Gastrocnemius medialis (tissue), 4 donors: ENCODE measurements around the gene ANKRD12. TPM values are rescaled to one million over a fixed set of nuclear protein-coding genes. Genes with fewer than 3 reads are reported as not detected.

Experiments
- ATAC-seq, 2 donors: fragments of 150-250 bp; one replicate each; pipeline ENCODE4 v1.9.1; 2016
- DNase-seq, 2 donors: peaks; one replicate each; pipeline ENCODE4 v3.0.0-alpha.2; 2019
- H3K27ac ChIP-seq, 4 donors: fragments of 200-600 bp; sonication (generic); 1 replicate in 1 of 4; 2 replicates in 3 of 4; pipeline ENCODE4 v1.5.1; 2016 to 2018; ENCODE audit warnings: mild to moderate bottlenecking in 2 of 4, moderate library complexity in 1 of 4
- H3K27me3 ChIP-seq, 3 donors: fragments of 200-600 bp; sonication (generic) in 2 of 3; 1 replicate in 1 of 3; 2 replicates in 2 of 3; pipeline versions ENCODE4 v1.5.1 to v1.6.0; 2016 to 2019; ENCODE audit warnings: mild to moderate bottlenecking in 1 of 3, moderate library complexity in 1 of 3
- H3K36me3 ChIP-seq, 2 donors: fragments of 200-600 bp; sonication (generic) in 1 of 2; one replicate each; pipeline ENCODE4 v1.5.1; 2017 to 2018
- H3K4me1 ChIP-seq, 2 donors: fragments of 200-600 bp; sonication (generic) in 1 of 2; one replicate each; pipeline ENCODE4 v1.5.1; 2016 to 2017; ENCODE audit warnings: mild to moderate bottlenecking in 2 of 2
- H3K4me3 ChIP-seq, 4 donors: fragments of 200-600 bp; sonication (generic) in 3 of 4; 1 replicate in 1 of 4; 2 replicates in 3 of 4; pipeline ENCODE4 v1.5.1; 2016 to 2019; ENCODE audit warnings: mild to moderate bottlenecking in 2 of 4
- H3K9me3 ChIP-seq, 3 donors: fragments of 200-600 bp; sonication (generic) in 2 of 3; 1 replicate in 1 of 3; 2 replicates in 2 of 3; pipeline ENCODE4 v1.5.1; 2016 to 2019
- POLR2A ChIP-seq, 2 donors: fragments of 450-650 bp; IDR thresholded peaks; one replicate each; pipeline ENCODE4 v1.6.1; 2017; ENCODE audit warnings: antibody characterized with exemption in 2 of 2, mild to moderate bottlenecking in 2 of 2, moderate library complexity in 2 of 2
- in situ Hi-C, 4 donors: fragments of 200-750 bp; cut with MboI; loops; one replicate each; pipeline versions ENCODE4 v1.15.0 to v1.8.0; 2017; ENCODE audit warnings: low sequenced_read_pairs in 4 of 4
- intact Hi-C: fragments of 100-400 bp; cut with DNase I; formaldehyde crosslinking; loops from one replicate; pipeline ENCODE4 v1.15.1; 2023; ENCODE audit warnings: low total_unique reads
- total RNA-seq, 4 donors: library from RNA; depleted of rRNA; stranded (reverse); fragments of >200 nt; gene quantifications; one replicate each; pipeline versions ENCODE4 v1.1.0 to v1.2.3, GENCODE V29; 2016
- TF ChIP-seq, protein P1 (sequence below), 5 experiments: fragments of 450-650 bp in 3 of 5; fragments of 200-600 bp in 2 of 5; sonication (generic) in 2 of 5; IDR thresholded peaks in 4 of 5; conservative IDR thresholded peaks in 1 of 5; 1 replicate in 4 of 5; 2 replicates in 1 of 5; pipeline ENCODE4 v1.5.1; 2016 to 2019; ENCODE audit warnings: antibody characterized with exemption in 5 of 5, mild to moderate bottlenecking in 3 of 5, moderate library complexity in 3 of 5

Gene ANKRD12
- total RNA-seq, 4 donors from 2014 or later: 26.9 to 40.1 (median 36.7) TPM

DNA sequence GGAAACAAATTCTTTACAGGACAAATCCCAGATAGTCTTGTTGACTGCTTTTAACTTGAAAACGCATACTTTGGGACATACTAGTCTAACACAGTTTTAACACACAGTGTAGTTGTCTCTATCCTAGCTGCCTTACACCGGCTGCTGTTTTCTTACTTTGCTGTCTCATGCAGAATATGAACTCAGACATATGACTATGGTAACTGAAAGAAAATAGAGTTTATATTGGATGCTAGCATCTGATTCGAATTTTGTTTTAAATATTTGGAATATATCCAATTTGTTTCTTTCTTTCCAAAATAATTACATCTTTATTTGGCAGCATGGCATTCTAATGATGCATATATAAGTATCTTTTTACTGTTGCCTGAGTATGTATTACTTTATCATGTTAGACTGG lies 69.8 kb downstream of the ANKRD12 start:
- H3K27me3 ChIP-seq: no peaks in the 10 kb centered on the region
- H3K27ac ChIP-seq: no peak overlapping the region
- no peak for TF ChIP-seq POLR2A (IDR thresholded peaks at IDR 0.05)
- TF ChIP-seq, protein P1, sequence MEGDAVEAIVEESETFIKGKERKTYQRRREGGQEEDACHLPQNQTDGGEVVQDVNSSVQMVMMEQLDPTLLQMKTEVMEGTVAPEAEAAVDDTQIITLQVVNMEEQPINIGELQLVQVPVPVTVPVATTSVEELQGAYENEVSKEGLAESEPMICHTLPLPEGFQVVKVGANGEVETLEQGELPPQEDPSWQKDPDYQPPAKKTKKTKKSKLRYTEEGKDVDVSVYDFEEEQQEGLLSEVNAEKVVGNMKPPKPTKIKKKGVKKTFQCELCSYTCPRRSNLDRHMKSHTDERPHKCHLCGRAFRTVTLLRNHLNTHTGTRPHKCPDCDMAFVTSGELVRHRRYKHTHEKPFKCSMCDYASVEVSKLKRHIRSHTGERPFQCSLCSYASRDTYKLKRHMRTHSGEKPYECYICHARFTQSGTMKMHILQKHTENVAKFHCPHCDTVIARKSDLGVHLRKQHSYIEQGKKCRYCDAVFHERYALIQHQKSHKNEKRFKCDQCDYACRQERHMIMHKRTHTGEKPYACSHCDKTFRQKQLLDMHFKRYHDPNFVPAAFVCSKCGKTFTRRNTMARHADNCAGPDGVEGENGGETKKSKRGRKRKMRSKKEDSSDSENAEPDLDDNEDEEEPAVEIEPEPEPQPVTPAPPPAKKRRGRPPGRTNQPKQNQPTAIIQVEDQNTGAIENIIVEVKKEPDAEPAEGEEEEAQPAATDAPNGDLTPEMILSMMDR (IDR thresholded peaks at IDR 0.05 in 4 of 5, conservative IDR thresholded peaks at IDR 0.05 in 1 of 5): no peak
- intact Hi-C loops (no loop called here), in situ Hi-C loops (no loop called here)
- peaks cover 6 to 27% of the 10 kb centered on the region in 2 donors for H3K4me1 ChIP-seq
- H3K4me3 ChIP-seq: no peak overlapping the region
- no peak for ATAC-seq
- H3K36me3 ChIP-seq: peaks cover 0 to 17% of the 10 kb centered on the region in 2 donors
- no peaks in the 10 kb centered on the region for H3K9me3 ChIP-seq
- no peak for DNase-seq

DNA sequence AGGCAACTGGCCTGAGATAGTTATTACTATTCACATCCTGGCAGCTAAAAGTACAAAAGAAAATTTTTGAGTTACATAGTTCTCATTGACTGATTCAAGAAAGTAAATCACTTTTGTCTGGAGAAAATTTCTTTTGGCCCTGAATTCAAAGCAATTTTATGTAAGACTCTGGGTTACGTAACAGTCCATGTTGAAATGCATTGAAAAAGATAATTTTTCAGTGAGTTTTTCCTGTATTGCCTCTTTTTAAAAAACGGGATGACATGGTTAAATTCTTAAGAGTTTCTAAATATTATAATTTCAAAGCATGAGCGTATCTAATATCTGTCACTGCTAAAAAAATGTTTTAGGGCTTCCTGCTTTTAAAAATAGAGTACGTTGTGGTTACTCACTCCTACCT lies 72.7 kb downstream of the ANKRD12 start:
- in situ Hi-C loops: no loop called here
- peaks cover 0 to 43% of the 10 kb centered on the region in 2 donors for H3K36me3 ChIP-seq
- no peak for ATAC-seq

DNA sequence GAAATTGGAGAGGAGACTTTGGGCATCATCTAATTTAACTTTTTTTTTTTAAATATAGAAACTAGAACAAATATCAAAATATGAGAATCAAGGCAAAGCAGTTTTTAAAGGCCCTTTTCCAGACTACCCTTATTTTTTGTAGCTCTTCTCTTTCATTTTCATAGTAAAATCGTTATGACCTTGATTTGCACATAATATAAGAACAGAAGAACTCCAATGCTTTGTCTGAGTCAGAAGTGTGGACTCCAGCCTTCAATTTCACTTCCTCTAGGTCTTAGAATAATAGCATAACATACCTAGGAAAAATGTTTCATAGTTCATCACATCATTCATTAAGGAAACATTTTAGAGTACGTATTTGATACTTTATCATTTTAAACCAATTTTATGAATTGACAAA lies 74.4 kb downstream of the ANKRD12 start:
- Histone ChIP-seq H3K36me3 (peaks cover 0 to 47% of the 10 kb centered on the region in 2 donors), H3K9me3 (no peaks in the 10 kb centered on the region), H3K27ac (no peak overlapping the region), H3K4me3 (no peak overlapping the region), H3K27me3 (no peaks in the 10 kb centered on the region), H3K4me1 (peaks cover 0 to 8% of the 10 kb centered on the region in 2 donors)
- intact Hi-C loops (no loop called here), in situ Hi-C loops (no loop called here)
- DNase-seq: no peak
- TF ChIP-seq, protein P1 (IDR thresholded peaks at IDR 0.05 in 4 of 5, conservative IDR thresholded peaks at IDR 0.05 in 1 of 5): no peak
- no peak for TF ChIP-seq POLR2A (IDR thresholded peaks at IDR 0.05)
- ATAC-seq: no peak

More for the DNA sequence above, 72.7 kb downstream of the ANKRD12 start:
- Histone ChIP-seq H3K4me3 (no peak overlapping the region), H3K4me1 (peaks cover 0 to 17% of the 10 kb centered on the region in 2 donors), H3K9me3 (no peaks in the 10 kb centered on the region), H3K27ac (no peak overlapping the region), H3K27me3 (no peaks in the 10 kb centered on the region)
- TF ChIP-seq POLR2A (IDR thresholded peaks at IDR 0.05): no peak
- TF ChIP-seq, protein P1 (IDR thresholded peaks at IDR 0.05 in 4 of 5, conservative IDR thresholded peaks at IDR 0.05 in 1 of 5): no peak
- no peak for DNase-seq
- intact Hi-C loops: no loop called here

DNA sequence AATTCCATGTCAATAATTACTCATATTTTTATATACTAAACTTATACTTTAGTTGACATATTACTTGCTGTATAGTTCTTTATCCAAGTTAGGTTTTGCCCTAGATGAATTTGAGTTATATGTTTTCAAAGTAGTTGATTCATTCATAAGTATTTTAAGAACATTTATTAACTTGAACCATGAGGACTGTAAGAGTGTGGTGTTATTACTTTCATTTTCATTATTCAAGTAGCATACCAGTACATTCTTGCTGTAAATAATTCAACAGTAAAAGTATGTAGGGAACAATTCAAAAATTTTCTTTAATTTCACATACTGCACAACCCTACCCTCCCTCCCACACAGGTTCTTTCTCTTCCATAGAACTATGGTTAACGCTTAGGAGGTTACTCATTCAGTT lies 75.4 kb downstream of the ANKRD12 start:
- TF ChIP-seq, protein P1 (IDR thresholded peaks at IDR 0.05 in 4 of 5, conservative IDR thresholded peaks at IDR 0.05 in 1 of 5): no peak
- TF ChIP-seq POLR2A (IDR thresholded peaks at IDR 0.05): no peak
- in situ Hi-C loops: no loop called here
- ATAC-seq (no peak), DNase-seq (no peak)
- Histone ChIP-seq H3K4me1 (peaks cover 0 to 11% of the 10 kb centered on the region in 2 donors), H3K27ac (no peak overlapping the region), H3K36me3 (peaks cover 1 to 47% of the 10 kb centered on the region in 2 donors), H3K4me3 (no peak overlapping the region), H3K9me3 (no peaks in the 10 kb centered on the region), H3K27me3 (no peaks in the 10 kb centered on the region)
- intact Hi-C loops: no loop called here
